T-cell (primary cell): ENCODE measurements around the gene OAS3. TPM values are rescaled to one million over a fixed set of nuclear protein-coding genes. Genes with fewer than 3 reads are reported as not detected.

Experiments
- ATAC-seq, 4 experiments: fragments of 200-7000 bp in 3 of 4; fragments of 150-1000 bp in 1 of 4; cut with Tn5 transposase; replicated peaks in 1 of 4; 1 replicate in 3 of 4; 2 replicates in 1 of 4; pipeline ENCODE4 v1.10.0; 2021; ENCODE audit warnings: moderate library complexity in 3 of 4, mild to moderate bottlenecking in 2 of 4, moderate number of reproducible peaks in 1 of 4
- CTCF ChIA-PET, 2 donors: fragments of 300-600 bp; sonication (Branson Sonifier 250); formaldehyde crosslinking; loops; one replicate each; lab custom pipeline; 2022; ENCODE audit warnings: antibody characterized with exemption in 2 of 2; lab: Charles Lee
- POLR2A ChIA-PET, 2 donors: fragments of 300-600 bp; sonication (Branson Sonifier 250); formaldehyde crosslinking; loops; one replicate each; lab custom pipeline; 2022; ENCODE audit warnings: antibody characterized with exemption in 2 of 2; lab: Charles Lee
- DNase-seq, 35 experiments: peaks; one replicate each; pipeline versions ENCODE4 v3.0.0 to v3.0.0-alpha.2; 2013 to 2023
- H3K27ac ChIP-seq: one replicate; pipeline ENCODE4 v1.5.1; 2013; ENCODE audit warnings: low read length
- H3K27me3 ChIP-seq, 2 experiments: replicated peaks in 1 of 2; 1 replicate in 1 of 2; 2 replicates in 1 of 2; pipeline versions ENCODE4 v1.6.1 to v1.7.0; 2013; ENCODE audit warnings: low read length in 1 of 2, mixed read lengths in 1 of 2; ENCODE audit not compliant: control insufficient read depth in 2 of 2, insufficient read depth in 2 of 2; ENCODE audit errors: extremely low read depth in 1 of 2
- H3K36me3 ChIP-seq, 2 donors: 1 replicate in 1 of 2; 2 replicates in 1 of 2; pipeline versions ENCODE4 v1.6.1 to v1.7.0; 2013; ENCODE audit warnings: low read length in 1 of 2; ENCODE audit not compliant: control insufficient read depth in 2 of 2, insufficient read depth in 1 of 2; ENCODE audit errors: extremely low read depth in 1 of 2
- H3K4me1 ChIP-seq, 2 experiments: 1 replicate in 1 of 2; 2 replicates in 1 of 2; pipeline versions ENCODE4 v1.6.1 to v1.7.0; 2013; ENCODE audit warnings: low read length in 2 of 2, mixed read lengths in 1 of 2; ENCODE audit not compliant: insufficient read depth in 2 of 2, control insufficient read depth in 1 of 2; ENCODE audit errors: extremely low read depth in 1 of 2
- H3K4me3 ChIP-seq, 2 donors: 1 replicate in 1 of 2; 2 replicates in 1 of 2; pipeline versions ENCODE4 v1.5.1 to v1.7.0; 2013; ENCODE audit warnings: mild to moderate bottlenecking in 2 of 2, low read length in 1 of 2, moderate library complexity in 1 of 2; ENCODE audit not compliant: control insufficient read depth in 1 of 2; ENCODE audit errors: extremely low read depth in 1 of 2
- H3K9me3 ChIP-seq: 2 replicates; pipeline ENCODE4 v1.7.0; 2013
- H3K27ac Mint-ChIP-seq, 2 donors: one replicate each; pipeline ENCODE4 v1.8.0; 2020 to 2021; ENCODE audit warnings: mild to moderate bottlenecking in 2 of 2, mixed read lengths in 2 of 2
- H3K27me3 Mint-ChIP-seq, 2 donors: one replicate each; pipeline ENCODE4 v1.8.0; 2021 to 2022; ENCODE audit warnings: mixed read lengths in 2 of 2
- H3K36me3 Mint-ChIP-seq: one replicate; pipeline ENCODE4 v1.8.0; 2021; ENCODE audit warnings: mixed read lengths
- H3K4me1 Mint-ChIP-seq, 3 donors: one replicate each; pipeline ENCODE4 v1.8.0; 2020 to 2022; ENCODE audit warnings: mixed read lengths in 3 of 3, mild to moderate bottlenecking in 1 of 3
- H3K4me3 Mint-ChIP-seq, 3 donors: one replicate each; pipeline ENCODE4 v1.8.0; 2020 to 2022; ENCODE audit warnings: mild to moderate bottlenecking in 3 of 3, mixed read lengths in 3 of 3, moderate library complexity in 3 of 3
- H3K9me3 Mint-ChIP-seq, 3 donors: one replicate each; pipeline ENCODE4 v1.8.0; 2020 to 2022; ENCODE audit warnings: mixed read lengths in 3 of 3
- WGBS: methylation state at CpG from one replicate; pipeline ENCODE4 v1.1.5; 2013; ENCODE audit warnings: missing lambda C conversion rate; ENCODE audit not compliant: insufficient coverage; 5-methylcytosine and 5-hydroxymethylcytosine counted together
- total RNA-seq, 35 experiments: library from RNA in 6 of 35; stranded (reverse) in 6 of 35; fragments of 120-200 nt in 1 of 35; gene quantifications; one replicate each; pipeline versions ENCODE4 v1.2.1 to v1.2.4 and lab custom pipeline; 2013 to 2026

OAS3 gene
- total RNA-seq, 5 donors from 2014 or later (not counting 1 experiment from before 2014, with no cell fraction given) = 18.4 to 38.5 (median 24.5) TPM

- Histone ChIP-seq H3K9me3 (no peaks in the 10 kb centered on the region), H3K27ac (no peak overlapping the region), H3K36me3 (peaks cover 0 to 78% of the 10 kb centered on the region in 2 donors), H3K27me3 (no peaks in the 10 kb centered on the region), H3K4me3 (no peak overlapping the region), H3K4me1 (no peaks in the 10 kb centered on the region)
- H3K4me3 Mint-ChIP-seq = no peak overlapping the region
- CTCF ChIA-PET = no interaction called here
- H3K4me1 Mint-ChIP-seq = peaks cover 9 to 15% (median 10%) of the 10 kb centered on the region in 3 donors
- ATAC-seq (no peak), DNase-seq (no peak)
- WGBS = 96% methylated on average over 4 of the region's 6 CpGs
- POLR2A ChIA-PET = interaction anchor here in 1 of 2 donors (0.5 kb wide), 1 partner anchor 53 kb away, joined by 4 read pairs; no protein-coding TSS in a partner anchor
- H3K27me3 Mint-ChIP-seq = no peaks in the 10 kb centered on the region
- H3K9me3 Mint-ChIP-seq = peaks cover 0 to 5% (median 0%) of the 10 kb centered on the region in 3 donors
- H3K27ac Mint-ChIP-seq = no peak overlapping the region
- H3K36me3 Mint-ChIP-seq = peaks cover 83% of the 10 kb centered on the region
These were observed 25.9 kb downstream of the OAS3 start for GRCh38 chr12:112964067-112964670.

- POLR2A ChIA-PET = interaction anchor here in 1 of 2 donors (0.5 kb wide), 1 partner anchor 53 kb away, joined by 4 read pairs; no protein-coding TSS in a partner anchor
- Histone ChIP-seq H3K36me3 (peaks cover 0 to 85% of the 10 kb centered on the region in 2 donors), H3K9me3 (no peaks in the 10 kb centered on the region), H3K27ac (no peak overlapping the region), H3K4me3 (no peak overlapping the region), H3K27me3 (no peaks in the 10 kb centered on the region), H3K4me1 (no peaks in the 10 kb centered on the region)
- no peak overlapping the region for H3K27ac Mint-ChIP-seq
- no peak for DNase-seq
- peaks cover 1 to 7% (median 4%) of the 10 kb centered on the region in 3 donors for H3K4me1 Mint-ChIP-seq
- no peaks in the 10 kb centered on the region for H3K27me3 Mint-ChIP-seq
- no peaks in the 10 kb centered on the region for H3K9me3 Mint-ChIP-seq
- H3K4me3 Mint-ChIP-seq = no peak overlapping the region
- ATAC-seq = no peak
- 90% methylated on average over 4 of the region's 4 CpGs for WGBS
- peaks cover 83% of the 10 kb centered on the region for H3K36me3 Mint-ChIP-seq
- CTCF ChIA-PET = no interaction called here
These were observed 26.6 kb downstream of the OAS3 start for GRCh38 chr12:112964915-112965314.

GRCh38 chr12:112965643-112966042 is 27.4 kb downstream of the OAS3 start:
- DNase-seq (no peak), ATAC-seq (no peak)
- Mint-ChIP-seq H3K27ac (no peak overlapping the region), H3K36me3 (peaks cover 83% of the 10 kb centered on the region), H3K4me1 (peaks cover 0 to 6% (median 2%) of the 10 kb centered on the region in 3 donors), H3K4me3 (no peak overlapping the region), H3K27me3 (no peaks in the 10 kb centered on the region), H3K9me3 (no peaks in the 10 kb centered on the region)
- Histone ChIP-seq H3K4me1 (no peaks in the 10 kb centered on the region), H3K36me3 (peaks cover 0 to 87% of the 10 kb centered on the region in 2 donors), H3K9me3 (no peaks in the 10 kb centered on the region), H3K27me3 (no peaks in the 10 kb centered on the region), H3K27ac (no peak overlapping the region), H3K4me3 (no peak overlapping the region)
- CTCF ChIA-PET = no interaction called here
- WGBS = 96% methylated on average over 15 of the region's 15 CpGs
- POLR2A ChIA-PET = no interaction called here

- Mint-ChIP-seq H3K27ac (no peak overlapping the region), H3K4me1 (no peaks in the 10 kb centered on the region), H3K36me3 (peaks cover 75% of the 10 kb centered on the region), H3K4me3 (no peak overlapping the region), H3K9me3 (no peaks in the 10 kb centered on the region), H3K27me3 (no peaks in the 10 kb centered on the region)
- H3K27ac ChIP-seq = no peak overlapping the region
- DNase-seq (no peak), ATAC-seq (no peak)
- WGBS = 97% methylated on average over 9 of the region's 9 CpGs
- no peaks in the 10 kb centered on the region for H3K9me3 ChIP-seq
- no peak overlapping the region for H3K4me3 ChIP-seq
- ChIA-PET POLR2A (no interaction called here), CTCF (no interaction called here)
- no peaks in the 10 kb centered on the region for H3K27me3 ChIP-seq
- H3K4me1 ChIP-seq = no peaks in the 10 kb centered on the region
- peaks cover 0 to 73% of the 10 kb centered on the region in 2 donors for H3K36me3 ChIP-seq
These were observed 29.0 kb downstream of the OAS3 start for GRCh38 chr12:112967306-112967705.

GRCh38 chr12:112967858-112968257 is 29.6 kb downstream of the OAS3 start:
- Histone ChIP-seq H3K4me3 (no peak overlapping the region), H3K27me3 (no peaks in the 10 kb centered on the region), H3K27ac (no peak overlapping the region), H3K36me3 (peaks cover 0 to 67% of the 10 kb centered on the region in 2 donors), H3K4me1 (no peaks in the 10 kb centered on the region), H3K9me3 (no peaks in the 10 kb centered on the region)
- Mint-ChIP-seq H3K36me3 (peaks cover 70% of the 10 kb centered on the region), H3K4me1 (no peaks in the 10 kb centered on the region), H3K4me3 (no peak overlapping the region), H3K9me3 (no peaks in the 10 kb centered on the region), H3K27ac (no peak overlapping the region), H3K27me3 (no peaks in the 10 kb centered on the region)
- ATAC-seq (no peak), DNase-seq (no peak)
- ChIA-PET CTCF (no interaction called here), POLR2A (no interaction called here)
- WGBS = 100% methylated on average over 5 of the region's 7 CpGs

GRCh38 chr12:112969547-112970306 is 31.5 kb downstream of the OAS3 start:
- DNase-seq = no peak
- no peak overlapping the region for H3K4me3 Mint-ChIP-seq

More at GRCh38 chr12:112969547-112970306, 31.5 kb downstream of the OAS3 start:
- Histone ChIP-seq H3K27ac (no peak overlapping the region), H3K27me3 (no peaks in the 10 kb centered on the region), H3K4me3 (no peak overlapping the region), H3K36me3 (peaks cover 0 to 50% of the 10 kb centered on the region in 2 donors), H3K4me1 (no peaks in the 10 kb centered on the region), H3K9me3 (no peaks in the 10 kb centered on the region)
- 97% methylated on average over 6 of the region's 8 CpGs for WGBS
- Mint-ChIP-seq H3K36me3 (peaks cover 51% of the 10 kb centered on the region), H3K27me3 (no peaks in the 10 kb centered on the region), H3K4me1 (peaks cover 0 to under 1% (median 0%) of the 10 kb centered on the region in 3 donors), H3K9me3 (no peaks in the 10 kb centered on the region), H3K27ac (peak overlapping the region in 1 of 2 donors; percentile 4)
- no peak for ATAC-seq
- ChIA-PET POLR2A (interaction anchor here (0.5 to 0.6 kb wide), 2 partner anchors 23 to 667 kb away, joined by 3 to 5 read pairs; no protein-coding TSS in a partner anchor), CTCF (no interaction called here)
